ENCODE results near the gene NR3C2. TPM values are rescaled to one million over a fixed set of nuclear protein-coding genes. Genes with fewer than 3 reads are reported as not detected.

Gene NR3C2
- total and polyA plus RNA-seq, 2 of the 4 experiments (the other 2 are of a cell fraction), result 1.1 to 2.3 TPM

- no peak overlapping the region for H2BK120ac ChIP-seq (ENCODE audit: low read depth, low read length)
- H4K20me1 ChIP-seq (ENCODE audit: insufficient read depth, low read length), result no peaks in the 10 kb centered on the region
- no peak overlapping the region for H3K18ac ChIP-seq (ENCODE audit: low read depth, low read length)
- H3K9me1 ChIP-seq (ENCODE audit: insufficient read depth, low read length), result no peaks in the 10 kb centered on the region
- no peak overlapping the region for H3K4ac ChIP-seq (ENCODE audit: low read depth, low read length)
- no peaks in the 10 kb centered on the region for H3K9me3 ChIP-seq (ENCODE audit: control insufficient read depth, insufficient read depth, low read length)
- ATAC-seq (ENCODE audit: low read depth) (no peak), DNase-seq (peak; percentile 23)
- no peak overlapping the region for H3K27ac ChIP-seq (ENCODE audit: insufficient read depth, low read length)
- H2BK15ac ChIP-seq (ENCODE audit: low read depth, low read length), result no peak overlapping the region
- H3K4me2 ChIP-seq (ENCODE audit: low read depth, low read length), result no peak overlapping the region
- no peak overlapping the region for H2AFZ ChIP-seq (replicated peaks; ENCODE audit: low read length, poor library complexity)
- H2BK20ac ChIP-seq (ENCODE audit: low read depth, low read length), result no peak overlapping the region
- dilution Hi-C loops (cut with HindIII; ENCODE audit: low sequenced_read_pairs, unreplicated experiment) (no loop called here), in situ Hi-C loops (cut with MboI; ENCODE audit: low sequenced_read_pairs) (no loop called here), intact Hi-C loops (cut with micrococcal nuclease) (no loop called here)
- H3K36me3 ChIP-seq (ENCODE audit: control insufficient read depth, insufficient read depth, low read length), result no peaks in the 10 kb centered on the region
- ChIA-PET CTCF (no interaction called here), POLR2A (ENCODE audit: unreplicated experiment) (no interaction called here)
- H2BK5ac ChIP-seq (ENCODE audit: low read depth, low read length, poor library complexity, severe bottlenecking), result no peak overlapping the region
- H3K56ac ChIP-seq (ENCODE audit: extremely low read depth, insufficient read depth, low read length), result no peak overlapping the region
- TF ChIP-seq CEBPB (IDR thresholded peaks at IDR 0.05; ENCODE audit: low read depth, low read length) (no peak), MXI1 (IDR thresholded peaks at IDR 0.05; ENCODE audit: borderline replicate concordance, low read depth, low read length) (no peak), RAD21 (IDR thresholded peaks at IDR 0.05; ENCODE audit: low read length) (no peak)
- H4K8ac ChIP-seq (ENCODE audit: low read depth in 2 of 2, low read length in 2 of 2), result no peak overlapping the region
- no peak overlapping the region for H3K23ac ChIP-seq (ENCODE audit: low read depth, low read length)
- no peak overlapping the region for H3K14ac ChIP-seq (replicated peaks; ENCODE audit: low read depth, low read length)
- H3K4me3 ChIP-seq (ENCODE audit: insufficient read depth, low read depth, low read length), result no peak overlapping the region
- no peak overlapping the region for H4K91ac ChIP-seq (ENCODE audit: insufficient read depth, low read depth, low read length)
- no peak overlapping the region for H2AK5ac ChIP-seq (ENCODE audit: low read depth, low read length)
- H4K5ac ChIP-seq (ENCODE audit: low read depth, low read length), result no peak overlapping the region
- no peak overlapping the region for H3K9ac ChIP-seq (ENCODE audit: low read depth, low read length)
- no peaks in the 10 kb centered on the region for H3K27me3 ChIP-seq (ENCODE audit: control insufficient read depth, insufficient read depth, low read length)
- no peaks in the 10 kb centered on the region for H3K79me1 ChIP-seq (ENCODE audit: low read depth in 1 of 2, low read length in 2 of 2)
- BruUV-seq (replicated peaks), result no TSS peak
- H2AK9ac ChIP-seq (replicated peaks; ENCODE audit: low read depth, low read length, poor library complexity), result no peak overlapping the region
- H3K4me1 ChIP-seq (ENCODE audit: control insufficient read depth, insufficient read depth, low read length), result no peaks in the 10 kb centered on the region
Observed at GRCh38 chr4:148454835-148455234, 12.6 kb upstream of the NR3C2 start.

All from IMR-90 (cell line).